ENCODE results near the gene TMEM123. TPM values are rescaled to one million over a fixed set of nuclear protein-coding genes. Genes with fewer than 3 reads are reported as not detected.

The TMEM123 gene
- total and polyA plus RNA-seq, 2 of the 8 experiments (the other 6 are each of a cell fraction or from before 2014, with no cell fraction given), result 75.5 to 80.1 TPM

DNA sequence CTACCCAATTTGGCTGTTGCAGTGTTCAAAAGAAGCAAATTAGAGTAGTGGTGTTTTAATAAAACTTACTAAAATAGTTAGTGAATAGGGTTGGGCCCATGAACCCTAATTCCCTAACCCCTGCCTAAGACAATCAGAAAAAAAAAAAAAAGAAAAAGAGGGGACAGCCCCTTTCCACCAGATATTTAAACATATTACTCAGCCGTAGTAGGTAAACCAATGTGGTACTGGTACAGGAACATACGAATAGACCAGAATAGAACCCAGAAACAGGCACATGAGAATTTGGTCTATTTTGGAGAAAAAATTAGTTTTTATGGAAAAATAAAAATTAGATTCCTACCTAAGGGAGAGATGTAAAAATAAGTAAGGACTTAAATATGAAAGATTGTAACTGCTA is 39.4 kb upstream of the TMEM123 start (continued):
- no peak for TF ChIP-seq CHD7 (IDR thresholded peaks at IDR 0.05; ENCODE audit: insufficient replicate concordance, low read length)
- TF ChIP-seq YY1 (IDR thresholded peaks at IDR 0.05; ENCODE audit: low read depth, low read length), result no peak
- no peak for TF ChIP-seq PHF8 (conservative IDR thresholded peaks at IDR 0.05; ENCODE audit: low read depth, low read length)
- no peak for TF ChIP-seq FOSL1 (IDR thresholded peaks at IDR 0.05; ENCODE audit: insufficient read depth, low read depth, low read length)
- TF ChIP-seq RFX5 (IDR thresholded peaks at IDR 0.05; ENCODE audit: borderline replicate concordance, low read depth, low read length), result no peak
- no peak for TF ChIP-seq POLR2AphosphoS5 (IDR thresholded peaks at IDR 0.05; ENCODE audit: low read depth, low read length)
- no peak for TF ChIP-seq EGR1 (IDR thresholded peaks at IDR 0.05; ENCODE audit: borderline replicate concordance, low read depth, low read length)
- TF ChIP-seq SAP30 (IDR thresholded peaks at IDR 0.05; ENCODE audit: insufficient read depth, insufficient replicate concordance, low read length), result no peak
- no peak for TF ChIP-seq CHD1 (IDR thresholded peaks at IDR 0.05; ENCODE audit: low read depth, low read length)
- TF ChIP-seq NANOG (IDR thresholded peaks at IDR 0.05; ENCODE audit: insufficient read depth, low read depth, low read length, poor library complexity, severe bottlenecking), result no peak
- TF ChIP-seq MAX (IDR thresholded peaks at IDR 0.05), result no peak
- no peak for TF ChIP-seq BCL11A (IDR thresholded peaks at IDR 0.05; ENCODE audit: low read depth in 2 of 2, low read length in 2 of 2)
